Measurements from ENCODE around the gene CRYGD. TPM values are rescaled to one million over a fixed set of nuclear protein-coding genes. Genes with fewer than 3 reads are reported as not detected.
"Not testable (repeated sequence)": the region's sequence is repeated elsewhere in the genome, so short reads cannot be mapped to it uniquely, and the experiment has no call there.

The CRYGD gene
- total and polyA plus RNA-seq, 2 donors (not counting 1 experiment from before 2014, with no cell fraction given): not detected

DNA sequence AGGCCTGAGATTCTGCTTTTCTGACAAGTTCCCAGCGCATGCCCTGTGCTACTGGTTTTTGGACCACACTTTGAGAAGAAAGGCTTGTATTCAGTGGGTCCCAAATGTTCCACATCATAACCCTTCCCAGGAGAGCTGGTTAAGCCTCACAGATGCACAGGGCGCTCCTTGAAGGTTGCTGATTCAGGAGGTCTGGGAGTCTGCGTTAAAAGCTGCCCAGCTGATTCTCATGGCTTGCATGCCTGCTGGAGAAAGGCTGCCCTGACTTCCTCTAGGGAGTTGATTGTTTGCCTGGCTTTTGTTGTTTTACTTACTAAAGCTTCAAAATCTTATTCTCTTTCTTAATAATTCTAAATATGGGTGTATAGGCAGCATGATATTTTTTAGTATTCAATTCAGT is 20.7 kb downstream of the CRYGD start:
- no peak overlapping the region for H3K27ac ChIP-seq (ENCODE audit: insufficient read depth, low read length)
- no peaks in the 10 kb centered on the region for H3K79me2 ChIP-seq (ENCODE audit: control insufficient read depth, insufficient read depth, low read length)
- no peaks in the 10 kb centered on the region for H3K36me3 ChIP-seq (ENCODE audit: control insufficient read depth, insufficient read depth, low read length)
- no peaks in the 10 kb centered on the region for H4K20me1 ChIP-seq (ENCODE audit: control insufficient read depth, extremely low read depth, insufficient read depth, low read length)
- H3K4me1 ChIP-seq (ENCODE audit: control insufficient read depth, extremely low read depth, insufficient read depth, low read length): no peaks in the 10 kb centered on the region
- no peak overlapping the region for H3K9ac ChIP-seq (ENCODE audit: insufficient read depth, low read length)
- H3K9me3 ChIP-seq (ENCODE audit: control insufficient read depth, insufficient read depth, low read depth, low read length): no peaks in the 10 kb centered on the region
- no peaks in the 10 kb centered on the region for H3K27me3 ChIP-seq (ENCODE audit: control insufficient read depth, insufficient read depth, low read length)
- no peak for TF ChIP-seq EZH2 (IDR thresholded peaks at IDR 0.05; ENCODE audit: low read length, missing control alignments)
- TF ChIP-seq, protein P1, sequence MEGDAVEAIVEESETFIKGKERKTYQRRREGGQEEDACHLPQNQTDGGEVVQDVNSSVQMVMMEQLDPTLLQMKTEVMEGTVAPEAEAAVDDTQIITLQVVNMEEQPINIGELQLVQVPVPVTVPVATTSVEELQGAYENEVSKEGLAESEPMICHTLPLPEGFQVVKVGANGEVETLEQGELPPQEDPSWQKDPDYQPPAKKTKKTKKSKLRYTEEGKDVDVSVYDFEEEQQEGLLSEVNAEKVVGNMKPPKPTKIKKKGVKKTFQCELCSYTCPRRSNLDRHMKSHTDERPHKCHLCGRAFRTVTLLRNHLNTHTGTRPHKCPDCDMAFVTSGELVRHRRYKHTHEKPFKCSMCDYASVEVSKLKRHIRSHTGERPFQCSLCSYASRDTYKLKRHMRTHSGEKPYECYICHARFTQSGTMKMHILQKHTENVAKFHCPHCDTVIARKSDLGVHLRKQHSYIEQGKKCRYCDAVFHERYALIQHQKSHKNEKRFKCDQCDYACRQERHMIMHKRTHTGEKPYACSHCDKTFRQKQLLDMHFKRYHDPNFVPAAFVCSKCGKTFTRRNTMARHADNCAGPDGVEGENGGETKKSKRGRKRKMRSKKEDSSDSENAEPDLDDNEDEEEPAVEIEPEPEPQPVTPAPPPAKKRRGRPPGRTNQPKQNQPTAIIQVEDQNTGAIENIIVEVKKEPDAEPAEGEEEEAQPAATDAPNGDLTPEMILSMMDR (conservative IDR thresholded peaks at IDR 0.05 in 1 of 2, IDR thresholded peaks at IDR 0.05 in 1 of 2; ENCODE audit: low read depth in 1 of 2, low read length in 2 of 2): no peak
- no peak overlapping the region for H3K4me2 ChIP-seq (ENCODE audit: extremely low read depth, insufficient read depth, low read length)
- no peak overlapping the region for H3K4me3 ChIP-seq (replicated peaks in 1 of 4; ENCODE audit: control extremely low read depth in 1 of 4, insufficient read depth in 1 of 4, low read depth in 3 of 4, low read length in 4 of 4)
- no peak for DNase-seq (ENCODE audit: low read depth in 2 of 2)
- no peak overlapping the region for H2AFZ ChIP-seq (ENCODE audit: low read length)

DNA sequence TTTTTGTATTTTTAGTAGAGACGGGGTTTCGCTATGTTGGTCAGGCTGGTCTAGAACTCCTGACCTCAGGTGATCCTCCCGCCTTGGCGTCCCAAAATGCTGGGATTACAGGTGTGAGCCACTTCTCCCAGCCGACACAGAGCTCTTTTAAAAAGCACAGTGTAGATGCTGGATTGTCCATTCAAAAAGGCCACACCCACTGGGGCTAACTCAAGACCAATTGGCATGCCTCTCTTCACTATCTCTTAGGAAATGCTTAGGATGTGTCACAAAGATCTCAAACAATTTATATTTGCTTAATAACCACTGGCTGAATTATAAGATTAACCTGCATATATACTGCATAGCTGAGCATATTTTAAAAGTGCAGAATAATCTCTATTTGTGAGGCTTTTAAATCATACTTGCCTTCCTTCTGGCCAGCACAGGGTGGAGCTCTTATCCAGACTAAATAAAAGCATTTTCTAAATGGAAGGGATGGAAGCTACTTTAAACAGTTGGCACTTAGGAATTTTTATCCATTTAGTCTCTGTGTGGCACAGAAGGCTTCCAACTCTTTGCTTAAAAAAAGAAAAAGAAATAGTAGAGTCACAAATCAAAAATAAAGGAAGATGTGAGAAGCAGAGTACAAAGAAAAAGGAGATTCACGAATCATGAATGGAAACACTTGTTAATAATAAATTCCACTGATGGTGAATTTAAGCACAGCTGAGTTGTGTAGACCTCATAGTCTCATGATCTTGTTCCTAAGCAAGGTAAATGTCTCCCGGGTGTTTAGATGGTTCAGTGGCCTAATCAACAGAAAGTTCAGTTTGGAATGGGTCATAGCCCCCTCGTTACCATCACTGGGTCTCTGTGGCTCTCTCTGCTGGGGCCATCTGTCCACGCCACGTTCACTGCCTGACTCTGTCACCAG is 22.4 kb downstream of the CRYGD start:
- H3K79me2 ChIP-seq (ENCODE audit: control insufficient read depth, insufficient read depth, low read length): no peaks in the 10 kb centered on the region
- no peaks in the 10 kb centered on the region for H3K9me3 ChIP-seq (ENCODE audit: control insufficient read depth, insufficient read depth, low read depth, low read length)
- H3K27me3 ChIP-seq (ENCODE audit: control insufficient read depth, insufficient read depth, low read length): no peaks in the 10 kb centered on the region
- TF ChIP-seq, protein P1 (conservative IDR thresholded peaks at IDR 0.05 in 1 of 2, IDR thresholded peaks at IDR 0.05 in 1 of 2; ENCODE audit: low read depth in 1 of 2, low read length in 2 of 2): peak; percentile 36 to 42
- TF ChIP-seq EZH2 (IDR thresholded peaks at IDR 0.05; ENCODE audit: low read length, missing control alignments): no peak
- peak; percentile 34 to 40 for DNase-seq (ENCODE audit: low read depth in 2 of 2)
- no peak overlapping the region for H3K4me3 ChIP-seq (replicated peaks in 1 of 4; ENCODE audit: control extremely low read depth in 1 of 4, insufficient read depth in 1 of 4, low read depth in 3 of 4, low read length in 4 of 4)
- no peak overlapping the region for H2AFZ ChIP-seq (ENCODE audit: low read length)
- no peaks in the 10 kb centered on the region for H3K36me3 ChIP-seq (ENCODE audit: control insufficient read depth, insufficient read depth, low read length)
- no peaks in the 10 kb centered on the region for H3K4me1 ChIP-seq (ENCODE audit: control insufficient read depth, extremely low read depth, insufficient read depth, low read length)
- H4K20me1 ChIP-seq (ENCODE audit: control insufficient read depth, extremely low read depth, insufficient read depth, low read length): no peaks in the 10 kb centered on the region
- no peak overlapping the region for H3K4me2 ChIP-seq (ENCODE audit: extremely low read depth, insufficient read depth, low read length)
- H3K27ac ChIP-seq (ENCODE audit: insufficient read depth, low read length): no peak overlapping the region
- H3K9ac ChIP-seq (ENCODE audit: insufficient read depth, low read length): no peak overlapping the region

DNA sequence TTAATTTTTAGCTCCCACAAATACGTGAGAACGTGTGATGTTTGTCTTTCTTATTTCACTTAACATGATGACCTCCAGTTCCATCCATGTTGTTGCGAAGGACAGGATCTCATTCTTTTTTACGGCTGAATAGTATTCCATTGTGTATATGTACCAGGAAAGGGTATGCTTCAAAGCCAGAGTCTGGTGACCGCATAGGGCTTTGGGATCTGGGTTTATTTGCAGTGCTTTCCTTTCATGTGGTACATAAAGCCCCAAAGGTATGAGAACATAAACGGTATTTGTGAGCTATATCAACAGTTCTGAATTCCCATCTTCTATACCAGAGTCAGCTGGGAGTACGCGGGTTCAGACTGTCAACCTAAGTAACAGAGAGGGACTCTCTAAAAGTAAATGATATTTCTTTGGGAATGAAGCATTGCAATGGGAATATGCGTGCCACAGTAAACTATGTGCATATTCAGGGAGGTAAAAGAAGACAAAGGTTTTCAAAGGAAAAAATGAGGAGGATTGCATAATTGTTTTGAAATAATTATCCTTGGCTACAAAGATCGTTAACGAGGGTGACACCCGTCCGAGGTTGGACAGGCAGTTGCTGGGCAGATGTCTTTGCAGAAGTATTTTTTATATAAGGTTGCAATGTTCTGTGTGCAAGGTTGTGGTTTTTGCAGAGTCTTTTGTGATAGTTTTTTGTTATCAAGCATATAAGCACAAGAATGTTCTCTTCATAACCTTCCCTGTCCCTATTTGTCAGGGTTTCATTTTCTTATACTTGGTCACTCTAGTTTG is 24.4 kb downstream of the CRYGD start:
- Histone ChIP-seq H3K4me2 (ENCODE audit: extremely low read depth, insufficient read depth, low read length) (no peak overlapping the region), H3K9ac (ENCODE audit: insufficient read depth, low read length) (no peak overlapping the region), H2AFZ (ENCODE audit: low read length) (no peak overlapping the region), H3K79me2 (ENCODE audit: control insufficient read depth, insufficient read depth, low read length) (no peaks in the 10 kb centered on the region), H4K20me1 (ENCODE audit: control insufficient read depth, extremely low read depth, insufficient read depth, low read length) (no peaks in the 10 kb centered on the region), H3K4me1 (ENCODE audit: control insufficient read depth, extremely low read depth, insufficient read depth, low read length) (no peaks in the 10 kb centered on the region), H3K27ac (ENCODE audit: insufficient read depth, low read length) (no peak overlapping the region), H3K4me3 (replicated peaks in 1 of 4; ENCODE audit: control extremely low read depth in 1 of 4, insufficient read depth in 1 of 4, low read depth in 3 of 4, low read length in 4 of 4) (no peak overlapping the region), H3K36me3 (ENCODE audit: control insufficient read depth, insufficient read depth, low read length) (no peaks in the 10 kb centered on the region), H3K27me3 (ENCODE audit: control insufficient read depth, insufficient read depth, low read length) (no peaks in the 10 kb centered on the region), H3K9me3 (ENCODE audit: control insufficient read depth, insufficient read depth, low read depth, low read length) (no peaks in the 10 kb centered on the region)
- no peak for DNase-seq (ENCODE audit: low read depth in 2 of 2)
- no peak for TF ChIP-seq EZH2 (IDR thresholded peaks at IDR 0.05; ENCODE audit: low read length, missing control alignments)
- TF ChIP-seq, protein P1 (conservative IDR thresholded peaks at IDR 0.05 in 1 of 2, IDR thresholded peaks at IDR 0.05 in 1 of 2; ENCODE audit: low read depth in 1 of 2, low read length in 2 of 2): no peak

DNA sequence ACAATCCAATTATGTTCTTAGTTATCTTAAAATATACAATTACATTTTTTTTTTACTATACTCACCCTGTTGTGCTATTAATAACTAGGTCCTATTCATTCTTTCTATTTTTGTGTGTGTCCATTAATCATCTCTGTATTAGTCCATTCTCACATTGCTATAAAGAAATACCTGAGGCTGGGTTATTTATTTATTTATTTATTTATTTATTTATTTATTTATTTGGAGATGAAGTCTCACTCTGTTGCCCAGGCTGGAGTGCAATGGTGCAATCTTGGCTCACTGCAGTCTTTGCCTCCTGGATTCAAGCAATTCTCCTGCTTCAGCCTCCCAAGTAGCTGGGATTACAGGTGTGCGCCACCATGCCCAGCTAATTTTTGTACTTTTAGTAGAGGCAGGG is 25.6 kb downstream of the CRYGD start:
- H3K4me2 ChIP-seq (ENCODE audit: extremely low read depth, insufficient read depth, low read length); H3K79me2 ChIP-seq (ENCODE audit: control insufficient read depth, insufficient read depth, low read length); H3K9ac ChIP-seq (ENCODE audit: insufficient read depth, low read length); H2AFZ ChIP-seq (ENCODE audit: low read length); H4K20me1 ChIP-seq (ENCODE audit: control insufficient read depth, extremely low read depth, insufficient read depth, low read length); H3K4me1 ChIP-seq (ENCODE audit: control insufficient read depth, extremely low read depth, insufficient read depth, low read length); H3K27ac ChIP-seq (ENCODE audit: insufficient read depth, low read length); DNase-seq (ENCODE audit: low read depth in 2 of 2); H3K36me3 ChIP-seq (ENCODE audit: control insufficient read depth, insufficient read depth, low read length); H3K9me3 ChIP-seq (ENCODE audit: control insufficient read depth, insufficient read depth, low read depth, low read length); H3K27me3 ChIP-seq (ENCODE audit: control insufficient read depth, insufficient read depth, low read length); H3K4me3 ChIP-seq (replicated peaks in 1 of 4; ENCODE audit: control extremely low read depth in 1 of 4, insufficient read depth in 1 of 4, low read depth in 3 of 4, low read length in 4 of 4): not testable (repeated sequence)

Data from fibroblast of lung (primary cell).